Endothelial cell of umbilical vein (primary cell): ENCODE measurements around the gene TMEM222. TPM values are rescaled to one million over a fixed set of nuclear protein-coding genes. Genes with fewer than 3 reads are reported as not detected.

Experiments
- BruUV-seq: library from RNA; stranded (reverse); fragments of 400-500 nt; replicated peaks from 2 replicates; lab custom pipeline; 2021; lab: Mats Ljungman, UMichigan
- CTCF ChIA-PET: fragments of 300-600, 350-600 bp; sonication (Branson Sonifier 250); formaldehyde crosslinking; loops from one replicate; lab custom pipeline; 2021; ENCODE audit warnings: antibody characterized with exemption, inconsistent platforms; lab: Charles Lee
- POLR2A ChIA-PET: fragments of 300-600, 350-600 bp; sonication (Branson Sonifier 250); formaldehyde crosslinking; loops from one replicate; lab custom pipeline; 2021; ENCODE audit warnings: antibody characterized with exemption, inconsistent platforms; lab: Charles Lee
- DNase-seq: peaks from one replicate; pipeline ENCODE4 v3.0.0-alpha.2; 2011; ENCODE audit warnings: low read depth, low spot score
- FAIRE-seq: peaks from 2 replicates; lab custom pipeline; 2011; peaks lifted over from hg19 to GRCh38; lab: Jason Lieb, UNC
- H2AFZ ChIP-seq: 2 replicates; pipeline ENCODE4 v1.6.0; 2012; ENCODE audit warnings: low read depth, low read length, control low read depth, inconsistent platforms
- H3K27ac ChIP-seq: 2 replicates; pipeline ENCODE4 v1.5.1; 2011; ENCODE audit warnings: low read depth, mild to moderate bottlenecking, control low read depth, low read length, moderate library complexity; ENCODE audit not compliant: insufficient read depth
- H3K27me3 ChIP-seq, 2 experiments: 2 replicates each; pipeline versions ENCODE4 v1.6.0 to v1.6.1; 2011; ENCODE audit warnings: low read length in 2 of 2, mixed read lengths in 1 of 2; ENCODE audit not compliant: control insufficient read depth in 2 of 2, insufficient read depth in 2 of 2
- H3K36me3 ChIP-seq, 2 experiments: 2 replicates in 1 of 2; 3 replicates in 1 of 2; pipeline ENCODE4 v1.5.1; 2011; ENCODE audit warnings: low read length in 2 of 2, mild to moderate bottlenecking in 1 of 2, moderate library complexity in 1 of 2; ENCODE audit not compliant: control insufficient read depth in 2 of 2, insufficient read depth in 2 of 2; ENCODE audit errors: extremely low read depth in 1 of 2
- H3K4me1 ChIP-seq: 3 replicates; pipeline ENCODE4 v1.5.1; 2011; ENCODE audit warnings: mild to moderate bottlenecking, low read length; ENCODE audit not compliant: control insufficient read depth, insufficient read depth; ENCODE audit errors: extremely low read depth
- H3K4me2 ChIP-seq: 2 replicates; pipeline ENCODE4 v1.6.1; 2011; ENCODE audit warnings: low read length, control low read depth, mixed read lengths; ENCODE audit not compliant: insufficient read depth
- H3K4me3 ChIP-seq, 3 experiments: fragments of 200-600 bp in 1 of 3; sonication (generic), shearing (Covaris generic) in 1 of 3; replicated peaks in 1 of 3; 2 replicates each; pipeline ENCODE4 v1.5.1; 2011 to 2016; ENCODE audit warnings: control low read depth in 3 of 3, low read length in 3 of 3, mild to moderate bottlenecking in 2 of 3, inconsistent platforms in 1 of 3, low read depth in 1 of 3, moderate library complexity in 1 of 3; ENCODE audit not compliant: insufficient read depth in 1 of 3
- H3K79me2 ChIP-seq: 2 replicates; pipeline ENCODE4 v1.6.0; 2012; ENCODE audit warnings: low read length, inconsistent platforms; ENCODE audit not compliant: control insufficient read depth, insufficient read depth
- H3K9ac ChIP-seq: replicated peaks from 2 replicates; pipeline ENCODE3; 2011; ENCODE audit warnings: low read length, control low read depth; ENCODE audit not compliant: insufficient read depth; ENCODE audit errors: extremely low read depth
- H3K9me1 ChIP-seq: replicated peaks from 3 replicates; pipeline ENCODE4 v1.6.0; 2011; ENCODE audit warnings: mild to moderate bottlenecking, low read length; ENCODE audit not compliant: control insufficient read depth, insufficient read depth; ENCODE audit errors: extremely low read depth
- H3K9me3 ChIP-seq: replicated peaks from 2 replicates; pipeline ENCODE4 v1.5.1; 2012; ENCODE audit warnings: low read length, inconsistent platforms; ENCODE audit not compliant: control insufficient read depth, insufficient read depth
- H4K20me1 ChIP-seq: replicated peaks from 2 replicates; pipeline ENCODE3; 2011; ENCODE audit warnings: mild to moderate bottlenecking, low read length; ENCODE audit not compliant: control insufficient read depth, insufficient read depth; ENCODE audit errors: extremely low read depth
- EZH2 ChIP-seq: IDR thresholded peaks from 2 replicates; pipeline ENCODE4 v1.6.1; 2012; ENCODE audit warnings: borderline replicate concordance, low read depth, mild to moderate bottlenecking, moderate library complexity, low read length, inconsistent platforms; ENCODE audit not compliant: severe bottlenecking
- FOS ChIP-seq: IDR thresholded peaks from 2 replicates; pipeline ENCODE4 v1.6.1; 2011; ENCODE audit warnings: mild to moderate bottlenecking, low read length, moderate library complexity, borderline replicate concordance; ENCODE audit not compliant: insufficient read depth
- GATA2 ChIP-seq: IDR thresholded peaks from 2 replicates; pipeline ENCODE4 v1.7.0; 2011; ENCODE audit warnings: low read depth, mild to moderate bottlenecking, moderate library complexity, mixed read lengths, low read length; ENCODE audit not compliant: insufficient read length, insufficient read depth
- JUN ChIP-seq: IDR thresholded peaks from 2 replicates; pipeline ENCODE4 v1.6.1; 2011; ENCODE audit warnings: borderline replicate concordance, low read depth; ENCODE audit not compliant: insufficient read length, insufficient read depth
- MYC ChIP-seq: IDR thresholded peaks from one replicate; pipeline ENCODE4 v1.6.1; 2011; ENCODE audit warnings: mild to moderate bottlenecking, low read depth, low read length
- POLR2A ChIP-seq: IDR thresholded peaks from 2 replicates; pipeline ENCODE4 v1.6.1; 2012; ENCODE audit warnings: low read depth, mild to moderate bottlenecking, control low read depth, low read length
- POLR2AphosphoS5 ChIP-seq: IDR thresholded peaks from 2 replicates; pipeline ENCODE4 v1.6.1; 2012; ENCODE audit warnings: low read depth, mild to moderate bottlenecking, control low read depth, low read length, moderate library complexity; ENCODE audit not compliant: insufficient read depth
- dilution Hi-C: fragments of 300-500 bp; cut with MboI; formaldehyde crosslinking; loops from one replicate; pipeline ENCODE4 v1.15.0; 2019; ENCODE audit warnings: low sequenced_read_pairs; ENCODE audit not compliant: extremely low pct_ligation_motif_present
- intact Hi-C: fragments of 100-400 bp; cut with micrococcal nuclease; formaldehyde crosslinking; loops from one replicate; pipeline ENCODE4 v1.10.0; 2022
- polyA plus RNA-seq, 4 experiments: library from polyadenylated mRNA; depleted of rRNA in 3 of 4; stranded (reverse) in 3 of 4; unstranded in 1 of 4; fragments of >200 nt; gene quantifications; 2 replicates each; pipeline versions ENCODE4 v1.2.1 to v1.2.3, GENCODE V29; 2011 to 2012; ENCODE audit warnings: missing spikeins in 1 of 4
- total RNA-seq: library from RNA; stranded (reverse); gene quantifications from 2 replicates; pipeline ENCODE4 v1.2.3, GENCODE V29; 2021
- TF ChIP-seq, protein P1 (sequence below), 2 donors: IDR thresholded peaks; 1 replicate in 1 of 2; 2 replicates in 1 of 2; pipeline ENCODE4 v1.5.1; 2011; ENCODE audit warnings: low read length in 2 of 2, mild to moderate bottlenecking in 2 of 2, moderate library complexity in 2 of 2, control low read depth in 1 of 2, inconsistent platforms in 1 of 2, low read depth in 1 of 2; ENCODE audit not compliant: insufficient read depth in 1 of 2; ENCODE audit errors: extremely low read depth in 1 of 2
- TF ChIP-seq, protein P2 (sequence below): IDR thresholded peaks from 2 replicates; pipeline ENCODE4 v1.6.1; 2011; ENCODE audit not compliant: insufficient read depth, insufficient read length

TMEM222 gene
- total and polyA plus RNA-seq, 2 donors (not counting 3 experiments of a cell fraction or from before 2014, with no cell fraction given): 45.8 to 76.1 TPM

DNA sequence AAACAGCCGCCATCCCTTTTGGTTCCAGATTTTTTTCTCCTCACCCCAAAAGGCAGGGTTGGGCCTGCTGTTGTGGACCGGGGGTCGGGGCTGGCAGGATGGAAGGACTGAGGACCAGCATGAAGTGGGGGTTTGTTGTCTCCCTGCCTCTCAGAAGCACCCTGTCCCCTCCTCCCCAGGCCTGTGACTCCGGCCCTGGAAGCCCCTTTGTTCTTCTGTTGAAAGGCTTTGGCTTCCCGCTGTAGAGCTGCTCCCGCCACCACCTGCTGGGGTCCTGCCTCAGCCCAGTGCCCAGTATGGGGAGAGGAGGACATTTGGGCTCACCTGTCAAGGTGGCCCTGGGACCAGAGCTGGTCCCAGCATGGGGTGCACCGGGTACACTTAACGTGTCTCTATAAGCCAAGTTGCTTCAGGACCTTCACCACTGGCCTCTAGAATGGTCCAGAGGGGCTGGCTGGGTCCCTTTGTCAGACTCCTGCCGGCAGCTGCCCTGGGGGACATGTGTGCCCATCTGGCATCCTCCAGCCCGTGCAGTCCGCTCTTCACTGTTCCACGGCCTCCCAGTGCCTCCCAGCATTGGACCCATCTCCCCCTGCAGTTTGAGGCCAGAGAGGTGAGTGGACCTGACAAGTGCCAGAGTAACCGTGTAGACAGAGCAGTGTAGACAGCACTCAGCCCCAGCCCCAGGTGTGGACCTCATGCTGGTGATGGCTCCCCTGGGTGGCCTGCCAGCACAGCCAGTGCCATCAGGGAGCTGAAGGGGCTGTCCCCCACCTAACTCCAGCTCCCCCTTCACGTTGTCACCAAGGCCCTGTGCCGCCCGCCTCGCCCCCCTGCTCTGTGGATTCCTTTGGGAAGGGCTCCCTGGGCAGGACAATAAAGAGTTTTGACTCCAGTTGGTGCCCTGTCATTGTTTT is 13.8 kb downstream of the TMEM222 start:
- no peak for TF ChIP-seq FOS
- no peak for TF ChIP-seq EZH2
- no peak for TF ChIP-seq MYC
- TF ChIP-seq, protein P1, sequence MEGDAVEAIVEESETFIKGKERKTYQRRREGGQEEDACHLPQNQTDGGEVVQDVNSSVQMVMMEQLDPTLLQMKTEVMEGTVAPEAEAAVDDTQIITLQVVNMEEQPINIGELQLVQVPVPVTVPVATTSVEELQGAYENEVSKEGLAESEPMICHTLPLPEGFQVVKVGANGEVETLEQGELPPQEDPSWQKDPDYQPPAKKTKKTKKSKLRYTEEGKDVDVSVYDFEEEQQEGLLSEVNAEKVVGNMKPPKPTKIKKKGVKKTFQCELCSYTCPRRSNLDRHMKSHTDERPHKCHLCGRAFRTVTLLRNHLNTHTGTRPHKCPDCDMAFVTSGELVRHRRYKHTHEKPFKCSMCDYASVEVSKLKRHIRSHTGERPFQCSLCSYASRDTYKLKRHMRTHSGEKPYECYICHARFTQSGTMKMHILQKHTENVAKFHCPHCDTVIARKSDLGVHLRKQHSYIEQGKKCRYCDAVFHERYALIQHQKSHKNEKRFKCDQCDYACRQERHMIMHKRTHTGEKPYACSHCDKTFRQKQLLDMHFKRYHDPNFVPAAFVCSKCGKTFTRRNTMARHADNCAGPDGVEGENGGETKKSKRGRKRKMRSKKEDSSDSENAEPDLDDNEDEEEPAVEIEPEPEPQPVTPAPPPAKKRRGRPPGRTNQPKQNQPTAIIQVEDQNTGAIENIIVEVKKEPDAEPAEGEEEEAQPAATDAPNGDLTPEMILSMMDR (IDR thresholded peaks at IDR 0.05; ENCODE audit: extremely low read depth in 1 of 2, insufficient read depth in 1 of 2, low read depth in 1 of 2, low read length in 2 of 2): no peak
- TF ChIP-seq POLR2A: no peak
- TF ChIP-seq POLR2AphosphoS5: no peak
- TF ChIP-seq GATA2: no peak
- no peak for TF ChIP-seq JUN
- TF ChIP-seq, protein P2, sequence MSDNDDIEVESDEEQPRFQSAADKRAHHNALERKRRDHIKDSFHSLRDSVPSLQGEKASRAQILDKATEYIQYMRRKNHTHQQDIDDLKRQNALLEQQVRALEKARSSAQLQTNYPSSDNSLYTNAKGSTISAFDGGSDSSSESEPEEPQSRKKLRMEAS: no peak
- CTCF ChIA-PET: interaction anchor here (0.9 to 1.4 kb wide), 4 partner anchors 30 to 60 kb away, joined by 3 to 5 read pairs (median 4); no protein-coding TSS in a partner anchor

More for the DNA sequence above, 13.8 kb downstream of the TMEM222 start:
- no peak overlapping the region for H3K27ac ChIP-seq
- no peak overlapping the region for H3K9ac ChIP-seq
- no peaks in the 10 kb centered on the region for H4K20me1 ChIP-seq
- dilution Hi-C loops: no loop called here
- no peaks in the 10 kb centered on the region for H3K4me1 ChIP-seq
- H3K27me3 ChIP-seq: no peaks in the 10 kb centered on the region
- no peaks in the 10 kb centered on the region for H3K9me1 ChIP-seq
- FAIRE-seq: no peak
- no peaks in the 10 kb centered on the region for H3K79me2 ChIP-seq
- no peaks in the 10 kb centered on the region for H3K9me3 ChIP-seq
- POLR2A ChIA-PET: no interaction called here
- TSS peak; percentile 29 for BruUV-seq
- no peak for DNase-seq
- H2AFZ ChIP-seq: no peak overlapping the region
- H3K4me3 ChIP-seq: no peak overlapping the region
- H3K4me2 ChIP-seq: no peak overlapping the region
- peaks cover 5 to 47% of the 10 kb centered on the region in 2 experiments for H3K36me3 ChIP-seq
- intact Hi-C loops: no loop called here
